Embryonic facial prominence (tissue), 1 donor: Measurements from ENCODE around the gene EIF5A.

Experiments used
- DNase-seq: peaks from one replicate; pipeline ENCODE4 v3.0.0-alpha.2; 2016; ENCODE audit errors: extremely low spot score

Gene EIF5A

DNA sequence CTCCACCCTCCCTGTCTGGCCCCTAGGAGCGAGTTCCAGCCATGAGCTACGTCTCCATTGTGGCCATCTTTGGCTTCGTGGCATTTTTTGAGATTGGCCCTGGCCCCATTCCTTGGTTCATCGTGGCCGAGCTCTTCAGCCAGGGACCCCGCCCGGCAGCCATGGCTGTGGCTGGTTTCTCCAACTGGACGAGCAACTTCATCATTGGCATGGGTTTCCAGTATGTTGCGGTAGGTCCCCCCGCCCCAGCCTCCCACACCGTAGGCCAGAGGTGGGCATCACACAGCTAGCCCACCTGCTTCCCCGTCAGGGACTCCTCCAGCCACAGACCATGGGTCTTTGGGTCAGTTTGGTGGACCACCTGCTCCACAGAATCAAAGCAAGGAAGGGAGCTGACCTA is 21.7 kb upstream of the EIF5A start:
- no peak for DNase-seq

DNA sequence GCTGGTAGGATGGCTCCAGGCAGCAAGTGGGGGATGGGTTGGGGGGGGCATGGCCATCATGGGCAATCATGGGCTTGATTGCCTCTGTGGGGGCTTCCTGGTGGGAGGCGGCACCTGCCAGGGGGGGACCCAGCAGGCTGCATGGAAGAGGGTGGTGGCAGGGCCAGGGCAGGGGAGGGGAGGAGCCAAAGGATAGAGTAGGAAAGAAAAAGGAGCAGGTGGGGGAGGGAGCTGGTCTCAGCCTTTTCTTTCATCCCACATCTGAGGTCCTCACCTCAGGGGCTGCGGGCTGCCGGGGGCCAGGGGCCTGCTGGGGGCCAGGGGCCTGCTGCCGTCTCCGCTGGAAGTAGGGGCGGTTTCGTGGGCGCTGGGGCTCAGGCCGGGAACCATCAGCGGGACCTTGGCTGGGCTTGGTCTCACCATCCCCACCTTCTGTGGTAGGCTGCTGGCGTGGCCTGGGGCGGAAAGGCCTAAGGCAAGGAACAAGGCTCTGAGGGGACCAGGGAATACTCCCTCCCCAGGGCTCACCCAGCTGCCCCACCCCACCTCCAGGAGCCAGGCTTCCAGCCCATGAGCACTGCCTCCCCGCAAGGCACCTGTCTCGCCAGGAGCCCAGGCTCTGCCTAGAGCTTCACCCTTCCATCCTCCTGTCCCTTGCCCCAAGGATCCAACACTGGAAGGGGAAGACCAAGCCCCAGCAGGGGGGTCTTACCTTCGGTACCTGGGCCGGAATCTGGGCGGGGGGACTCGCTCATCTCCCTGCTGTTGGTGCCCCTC is 18.0 kb upstream of the EIF5A start:
- no peak for DNase-seq

DNA sequence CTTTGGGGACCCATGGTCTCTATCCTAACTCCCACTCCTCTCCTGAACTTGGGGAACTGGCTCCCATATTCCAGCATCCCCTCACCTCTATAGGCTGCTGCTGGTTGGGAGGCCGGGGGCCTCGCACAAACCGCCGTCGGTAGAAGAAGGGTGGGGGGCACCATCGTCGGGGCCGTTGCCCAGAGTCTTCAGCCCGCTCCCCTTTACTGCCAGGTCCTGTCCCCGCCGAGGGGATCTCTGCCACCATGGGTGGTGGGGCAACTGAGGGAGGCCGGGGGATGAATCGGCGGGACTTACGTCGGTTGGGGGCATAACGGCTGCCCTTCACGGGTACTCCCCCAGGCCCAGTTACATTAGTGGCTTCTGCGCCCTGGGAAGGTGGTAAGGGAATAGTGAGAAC is 17.3 kb upstream of the EIF5A start:
- DNase-seq, result no peak

GRCh38 chr17:7290685-7291084 is 16.7 kb upstream of the EIF5A start:
- DNase-seq, result no peak

DNA sequence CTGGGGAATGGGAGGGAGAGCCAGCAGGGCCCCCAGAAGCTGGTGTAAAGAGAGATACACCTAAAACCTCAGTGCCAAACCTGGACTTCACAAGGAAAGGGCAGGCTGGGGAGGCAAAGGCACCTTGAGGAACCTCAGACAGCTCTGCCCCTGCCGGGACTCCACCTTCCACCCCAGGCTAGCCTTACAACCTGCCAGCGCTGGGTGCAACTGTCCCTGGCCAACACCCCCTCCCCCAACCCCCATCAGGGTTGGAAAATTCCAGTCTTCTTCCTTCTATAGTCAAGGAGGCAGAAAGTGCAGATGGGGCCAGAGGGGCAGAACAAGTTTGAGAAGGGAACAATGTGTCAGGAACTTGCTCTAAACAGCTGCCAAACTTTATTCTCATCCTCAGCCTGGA is 15.2 kb upstream of the EIF5A start:
- DNase-seq, result no peak

GRCh38 chr17:7292729-7293128 is 14.7 kb upstream of the EIF5A start:
- DNase-seq, result no peak

- no peak for DNase-seq
Observed at GRCh38 chr17:7293159-7293558, 14.3 kb upstream of the EIF5A start.

- no peak for DNase-seq
Observed at GRCh38 chr17:7293816-7294613, 13.4 kb upstream of the EIF5A start.

DNA sequence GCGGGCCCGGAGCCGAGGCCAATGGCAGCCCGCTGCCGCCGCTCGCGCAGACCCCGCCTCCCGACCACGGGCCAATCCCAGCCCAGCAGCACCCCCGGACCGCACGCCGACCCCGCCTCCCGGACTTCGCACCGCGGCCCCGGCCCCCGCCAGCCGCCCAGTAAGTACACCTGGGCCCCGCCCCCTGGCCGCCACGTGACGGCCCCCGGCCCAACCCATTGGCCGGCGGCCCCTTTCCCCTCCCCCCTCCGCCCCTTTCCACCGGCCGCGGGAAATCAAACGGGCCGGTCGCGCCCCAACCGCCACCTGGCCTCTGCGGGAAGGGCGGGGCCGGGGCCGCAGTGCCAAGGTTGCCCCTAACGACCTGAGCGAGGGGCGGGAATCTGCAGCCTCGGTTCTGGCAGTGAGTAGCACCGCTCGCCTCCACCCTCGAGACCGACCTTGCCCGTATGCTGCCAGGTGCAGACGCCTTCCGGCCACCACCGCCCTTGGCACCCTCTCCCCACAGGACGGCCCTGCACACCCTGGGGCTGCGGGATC is 12.7 kb upstream of the EIF5A start, which contains the start of gene YBX2:
YBX2 (minus strand) TSS at position 26 of the 540 bp plus-strand sequence. CDS start 139 bp downstream, outside the sequence.
- no peak for DNase-seq

- no peak for DNase-seq
Observed at GRCh38 chr17:7295230-7296180, 11.9 kb upstream of the EIF5A start.

DNA sequence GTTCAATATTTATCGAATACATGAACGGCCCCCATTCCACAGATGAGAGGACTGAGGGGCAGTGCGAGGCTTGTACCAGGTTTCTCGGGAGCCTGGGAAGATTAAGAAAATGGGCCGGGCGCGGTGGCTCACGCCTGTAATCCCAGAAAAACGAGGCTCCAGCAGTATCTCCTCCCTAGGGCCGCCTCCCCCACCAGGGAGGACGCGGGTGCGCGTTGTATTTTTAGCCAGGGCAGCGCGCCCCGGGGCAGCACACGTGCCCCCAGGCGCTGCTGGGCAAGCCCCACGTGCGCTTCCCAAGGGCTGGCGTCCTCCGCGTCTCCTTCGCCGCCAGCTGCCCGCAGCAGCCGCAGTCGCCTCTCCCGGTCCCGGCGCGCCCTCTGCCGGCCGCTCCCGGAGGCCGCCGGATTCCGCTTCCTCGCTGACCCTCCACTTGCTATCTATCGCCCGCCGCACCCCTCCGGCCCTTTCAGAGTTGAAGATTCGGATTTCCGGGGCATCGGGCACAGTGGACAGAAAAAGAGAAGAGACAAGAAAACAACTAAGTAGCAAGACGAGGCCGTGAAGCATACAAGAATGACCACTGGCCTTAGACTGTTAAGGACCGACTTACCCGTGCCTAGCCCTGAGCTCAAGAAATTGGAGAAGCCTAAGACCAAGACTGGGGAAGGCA is 11.1 kb upstream of the EIF5A start:
- peak; percentile 48 for DNase-seq

- no peak for DNase-seq
Observed at GRCh38 chr17:7304179-7304578, 3.2 kb upstream of the EIF5A start.

DNA sequence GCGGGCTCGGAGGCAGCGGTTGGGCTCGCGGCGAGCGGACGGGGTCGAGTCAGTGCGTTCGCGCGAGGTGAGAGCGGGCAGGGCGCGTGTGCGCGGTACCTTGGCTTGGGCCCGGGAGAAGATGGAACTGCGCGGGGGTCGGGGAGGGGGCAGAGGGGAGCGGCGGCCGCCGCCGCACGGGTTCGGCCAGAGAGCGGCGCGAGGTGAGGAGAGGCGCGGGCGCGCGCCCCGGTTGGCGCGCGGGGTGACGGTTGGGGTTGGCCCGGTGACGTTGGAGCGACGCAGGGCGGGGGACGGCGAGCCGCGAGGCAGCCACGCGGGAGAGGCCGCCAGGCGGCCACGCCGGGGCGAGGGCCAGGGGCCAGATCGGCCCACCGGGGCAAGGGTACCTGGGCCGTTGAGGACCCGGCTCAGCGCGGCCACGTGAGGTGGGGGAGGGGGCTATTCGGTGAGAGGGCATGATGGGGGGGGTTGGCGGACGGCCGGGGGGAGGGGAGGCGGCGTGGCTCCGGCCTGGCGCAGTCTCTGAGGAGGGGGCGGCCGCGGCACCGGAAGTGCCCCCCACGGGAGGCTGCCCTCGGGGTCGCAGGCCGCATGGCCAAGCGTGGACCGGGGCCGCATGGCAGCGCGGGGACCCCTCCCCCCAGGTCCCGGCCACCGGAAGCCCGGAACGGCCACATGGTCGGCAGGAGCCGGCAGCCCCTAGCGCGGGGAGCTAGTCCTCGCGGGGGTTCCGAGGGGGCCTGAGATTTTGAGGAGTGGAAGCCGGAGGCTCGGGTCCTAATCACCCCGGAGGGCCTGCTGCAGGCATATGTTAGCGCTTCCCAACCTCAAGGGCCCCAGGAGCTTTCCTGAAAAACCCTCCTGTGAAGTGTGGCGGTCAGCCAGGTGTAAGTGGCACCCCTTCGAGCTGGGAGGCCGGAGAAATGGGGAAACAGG is 527 bp downstream of the EIF5A start:
- DNase-seq, result no peak

DNA sequence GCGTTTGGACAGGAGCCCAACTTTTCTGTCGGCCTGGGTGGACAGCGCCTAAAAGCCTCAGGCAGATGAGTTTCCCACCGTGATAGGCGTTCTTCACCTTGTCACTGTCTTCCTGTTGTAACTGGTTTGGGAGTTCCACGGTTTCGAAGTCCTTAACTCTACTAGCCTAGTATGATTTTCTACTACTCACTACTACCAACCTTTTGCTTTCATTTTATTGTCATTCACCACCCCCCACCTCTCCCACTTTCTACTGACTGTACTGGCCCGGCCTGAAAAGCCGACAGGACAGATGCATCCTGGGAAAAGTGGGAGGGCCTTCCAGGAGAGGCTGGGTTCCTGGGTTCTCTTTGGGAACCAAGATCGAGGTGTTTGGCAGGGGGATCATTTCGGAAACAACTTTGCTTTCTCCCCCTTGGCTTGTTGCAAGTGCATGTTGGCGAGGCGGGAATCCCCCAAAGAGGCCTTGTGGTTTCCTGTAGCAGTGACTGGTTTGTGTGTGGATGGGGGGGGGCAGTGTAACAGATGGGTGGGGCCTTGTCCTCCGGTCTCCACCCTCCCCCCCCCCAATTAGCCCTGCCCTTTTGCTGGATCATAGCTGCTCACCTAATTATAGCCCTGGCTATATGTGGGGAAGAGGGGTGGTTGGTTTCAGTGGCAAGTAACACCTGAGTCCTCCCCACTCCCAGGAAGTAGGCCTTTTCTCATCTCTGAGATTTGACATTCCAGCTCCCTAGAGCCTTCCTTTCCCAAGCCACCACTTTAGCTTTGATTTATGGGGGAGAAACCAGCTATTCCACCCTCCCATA is 1.4 kb downstream of the EIF5A start:
- DNase-seq, result no peak

DNA sequence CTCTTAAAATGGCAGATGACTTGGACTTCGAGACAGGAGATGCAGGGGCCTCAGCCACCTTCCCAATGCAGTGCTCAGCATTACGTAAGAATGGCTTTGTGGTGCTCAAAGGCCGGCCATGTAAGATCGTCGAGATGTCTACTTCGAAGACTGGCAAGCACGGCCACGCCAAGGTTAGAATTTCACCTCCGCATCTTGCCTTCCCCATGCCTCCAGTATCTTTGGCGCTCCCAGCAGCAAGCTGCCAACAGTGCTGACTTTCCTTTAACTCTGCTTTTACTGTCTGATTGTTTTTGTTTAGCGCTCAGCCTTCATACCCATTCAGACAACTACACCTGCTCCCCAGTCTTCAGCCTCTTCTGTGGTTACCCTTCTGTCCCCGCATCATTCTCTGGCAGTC is 2.2 kb downstream of the EIF5A start:
- no peak for DNase-seq

- DNase-seq, result no peak
Observed at GRCh38 chr17:7311110-7311705, 3.8 kb downstream of the EIF5A start.

DNA sequence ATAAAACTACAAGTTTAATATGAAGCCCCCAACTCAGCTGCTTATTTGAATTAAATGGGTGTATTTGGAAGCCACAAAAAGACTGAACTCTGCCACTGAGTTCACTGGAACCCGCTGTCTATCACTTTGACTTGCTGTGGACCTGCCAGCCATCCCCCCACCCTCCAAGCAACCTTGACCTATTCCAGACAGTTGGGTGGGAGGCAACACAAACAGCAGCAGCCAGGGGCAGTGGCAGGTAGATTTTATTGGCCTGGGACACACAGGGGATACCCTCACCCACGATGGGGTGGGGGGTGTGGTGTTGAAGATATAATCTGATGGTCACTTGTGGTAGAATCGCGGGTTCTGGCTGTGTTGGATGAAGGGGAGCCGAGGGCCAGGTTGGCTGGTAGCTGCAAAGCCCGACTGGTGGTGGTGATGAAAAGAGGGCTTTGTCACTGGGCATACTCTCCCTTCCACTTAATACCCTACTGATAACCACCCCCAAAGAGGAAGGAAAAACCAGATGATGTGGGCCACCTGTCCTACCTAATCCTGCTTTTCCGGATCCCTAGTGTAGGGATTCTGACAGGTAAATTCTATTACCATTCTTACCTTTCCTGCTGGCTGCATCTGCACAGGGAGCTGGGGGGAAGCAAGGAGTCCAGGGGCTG is 5.1 kb downstream of the EIF5A start:
- DNase-seq, result no peak
